G401.6 (cell line): ENCODE results near the gene PLEKHM2.

Experiments used
- FAIRE-seq: peaks from 2 replicates; lab custom pipeline; 2012; peaks lifted over from hg19 to GRCh38; lab: Jason Lieb, UNC

Gene PLEKHM2

GRCh38 chr1:15726508-15726907 lies 42.4 kb downstream of the PLEKHM2 start:
- FAIRE-seq, result no peak

GRCh38 chr1:15727021-15727420 lies 42.9 kb downstream of the PLEKHM2 start:
- no peak for FAIRE-seq

GRCh38 chr1:15727424-15727823 lies 43.3 kb downstream of the PLEKHM2 start:
- FAIRE-seq, result no peak

GRCh38 chr1:15727866-15728534 lies 43.9 kb downstream of the PLEKHM2 start:
- FAIRE-seq, result no peak

- no peak for FAIRE-seq
Observed at GRCh38 chr1:15728937-15729657, 45.0 kb downstream of the PLEKHM2 start.

GRCh38 chr1:15730423-15730822 lies 46.3 kb downstream of the PLEKHM2 start:
- no peak for FAIRE-seq

- no peak for FAIRE-seq
Observed at GRCh38 chr1:15730936-15731335, 46.8 kb downstream of the PLEKHM2 start.

- no peak for FAIRE-seq
Observed at GRCh38 chr1:15731735-15732685, 47.9 kb downstream of the PLEKHM2 start.

- FAIRE-seq, result no peak
Observed at GRCh38 chr1:15732686-15733081, 48.6 kb downstream of the PLEKHM2 start.

- FAIRE-seq, result no peak
Observed at GRCh38 chr1:15733218-15733725, 49.2 kb downstream of the PLEKHM2 start.

- FAIRE-seq, result no peak
Observed at GRCh38 chr1:15733726-15734226, 49.7 kb downstream of the PLEKHM2 start.

- no peak for FAIRE-seq
Observed at GRCh38 chr1:15734296-15734695, 50.2 kb downstream of the PLEKHM2 start.

- FAIRE-seq, result no peak
Observed at GRCh38 chr1:15734901-15735300, 50.8 kb downstream of the PLEKHM2 start.

- FAIRE-seq, result no peak
Observed at GRCh38 chr1:15735304-15736037, 51.4 kb downstream of the PLEKHM2 start.

GRCh38 chr1:15736038-15736891 lies 52.1 kb downstream of the PLEKHM2 start, which contains the start of gene SLC25A34:
Gene SLC25A34 (plus strand): TSS chr1:15736258. CDS start chr1:15736486, 228 bp downstream.
- no peak for FAIRE-seq

- FAIRE-seq, result no peak
Observed at GRCh38 chr1:15736892-15737261, 52.8 kb downstream of the PLEKHM2 start.

- no peak for FAIRE-seq
Observed at GRCh38 chr1:15737324-15738319, 53.5 kb downstream of the PLEKHM2 start.

- no peak for FAIRE-seq
Observed at GRCh38 chr1:15738416-15739113, 54.4 kb downstream of the PLEKHM2 start.

- no peak for FAIRE-seq
Observed at GRCh38 chr1:15739259-15739658, 55.1 kb downstream of the PLEKHM2 start.
